GM18507 (cell line): ENCODE measurements around the gene BUD31.
"Not testable (repeated sequence)": the region's sequence is repeated elsewhere in the genome, so short reads cannot be mapped to it uniquely, and the experiment has no call there.

ENCODE experiments used
- DNase-seq: peaks from one replicate; pipeline ENCODE4 v3.0.0; 2011; ENCODE audit warnings: low read depth; ENCODE audit not compliant: insufficient read length; ENCODE audit errors: extremely low spot score
- FAIRE-seq: peaks from 2 replicates; lab custom pipeline; 2011; peaks lifted over from hg19 to GRCh38; lab: Jason Lieb, UNC

The BUD31 gene

GRCh38 chr7:99396418-99397296 is 12.1 kb upstream of the BUD31 start:
- FAIRE-seq (no peak), DNase-seq (no peak)

DNA sequence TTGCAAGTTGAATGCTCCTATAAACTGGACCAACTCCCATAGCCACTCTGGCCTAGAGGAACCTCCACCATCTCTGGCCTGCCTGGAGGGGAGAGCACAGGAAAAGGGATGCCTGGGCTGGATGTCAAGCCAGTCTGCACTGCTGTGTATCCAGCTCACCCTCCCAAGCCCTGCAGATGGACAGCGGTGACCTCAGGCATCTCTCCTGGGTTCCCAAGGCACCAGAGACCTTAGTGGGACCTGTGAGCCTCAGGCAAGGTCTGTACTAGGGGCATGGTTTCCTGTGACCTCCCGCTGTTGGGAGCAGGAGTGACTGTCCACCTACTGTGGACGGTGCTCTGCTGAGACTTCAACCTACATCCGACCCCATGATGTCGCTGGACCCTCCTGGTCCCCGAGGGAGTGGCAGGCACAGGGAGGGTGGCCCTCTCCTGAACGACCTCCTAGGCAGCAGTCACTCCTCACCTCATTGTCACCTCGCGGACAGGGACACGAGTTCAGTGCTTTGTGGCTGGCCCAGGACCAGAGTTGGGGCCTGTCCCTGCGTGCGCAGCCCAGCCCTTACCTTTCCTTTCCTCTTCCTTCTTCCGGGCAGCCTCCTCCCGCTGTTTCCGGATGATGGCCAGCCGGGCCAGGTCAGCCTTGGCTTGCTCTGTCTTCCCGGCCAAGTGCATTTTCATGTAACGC is 11.3 kb upstream of the BUD31 start:
- FAIRE-seq: no peak
- DNase-seq: no peak

DNA sequence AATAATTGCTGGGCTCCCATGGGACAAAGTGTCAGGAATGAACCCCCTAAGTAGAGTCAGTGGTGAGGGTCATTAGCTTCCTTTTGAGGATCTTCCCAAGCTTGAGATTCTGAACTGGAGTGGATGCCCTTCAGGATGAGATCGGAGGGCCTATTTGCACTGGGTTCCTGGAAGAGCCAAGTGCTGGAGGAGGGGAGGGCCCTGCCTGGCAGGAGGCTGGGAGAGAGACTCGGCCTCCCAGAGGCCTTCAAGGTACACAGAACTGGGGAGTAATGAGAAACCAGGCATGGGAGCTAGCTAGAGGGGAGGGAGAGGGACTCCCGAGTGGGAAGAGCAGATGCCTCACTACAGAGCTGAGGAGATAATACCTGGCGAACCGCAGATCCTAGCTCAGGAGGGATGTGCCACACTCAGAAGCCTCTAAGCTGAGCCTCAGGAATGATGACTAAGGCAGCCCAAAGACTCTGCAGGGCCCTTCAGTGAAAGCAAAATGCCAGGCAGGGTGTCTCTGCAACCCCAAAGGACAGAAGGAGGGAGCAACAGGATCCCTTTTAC is 9.8 kb upstream of the BUD31 start:
- FAIRE-seq: no peak
- DNase-seq: no peak

GRCh38 chr7:99399597-99399996 is 9.2 kb upstream of the BUD31 start:
- DNase-seq (no peak), FAIRE-seq (no peak)

DNA sequence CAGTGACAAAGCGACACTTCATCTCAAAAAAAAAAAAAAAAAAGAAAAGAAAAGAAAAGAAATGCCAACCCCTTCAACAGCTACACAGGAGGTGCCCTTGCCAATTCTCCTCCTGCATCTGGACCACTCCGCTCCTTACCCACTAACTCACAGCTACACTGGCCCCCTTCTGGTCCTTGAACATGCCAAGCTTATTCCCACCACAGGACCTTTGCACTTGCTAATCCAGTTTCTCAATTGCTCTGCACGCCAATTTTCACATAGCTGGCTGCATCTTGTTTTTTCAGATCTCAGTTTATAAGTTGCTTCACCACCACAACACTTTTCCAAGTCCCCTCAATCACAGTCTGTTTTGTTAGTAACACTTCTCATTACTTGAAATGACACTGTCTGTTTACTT is 5.9 kb upstream of the BUD31 start:
- FAIRE-seq (no peak), DNase-seq (no peak)

GRCh38 chr7:99403764-99404163 is 5.0 kb upstream of the BUD31 start:
- DNase-seq (no peak), FAIRE-seq (no peak)

DNA sequence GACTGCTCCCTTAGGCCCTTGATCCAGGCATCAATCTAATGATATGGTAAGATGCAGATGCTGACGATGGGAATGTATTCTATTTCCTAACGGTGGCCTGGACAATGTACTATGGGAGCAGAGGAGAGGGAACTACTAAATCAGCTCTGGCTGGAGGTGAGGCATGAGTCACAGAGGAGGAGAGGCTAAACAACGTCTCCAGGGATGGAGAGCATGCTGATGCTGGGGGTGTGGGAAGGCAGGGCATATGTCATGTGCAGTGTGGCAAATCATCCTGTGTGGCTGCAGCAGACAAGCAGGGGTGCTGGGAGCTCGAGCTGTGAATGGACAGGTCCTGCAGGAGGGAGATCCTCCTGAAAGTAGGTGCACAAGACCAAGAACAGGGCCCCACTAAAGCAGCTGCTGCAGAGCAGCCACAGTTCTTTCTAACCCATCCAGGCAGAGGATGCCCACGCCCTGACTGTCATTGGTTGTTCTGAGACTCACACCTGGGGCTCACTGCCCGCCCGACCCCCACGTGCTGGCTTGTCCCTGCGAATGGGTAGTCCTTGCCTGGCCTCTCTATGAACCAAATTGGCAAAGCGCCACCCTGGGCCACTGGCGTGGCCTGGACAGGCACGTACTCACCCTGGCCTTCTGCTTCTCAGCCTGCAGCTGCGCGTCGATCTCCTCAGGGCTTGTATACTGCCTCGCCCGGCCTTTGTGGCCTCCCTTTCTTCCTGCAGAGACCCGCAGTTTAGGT is 4.4 kb upstream of the BUD31 start:
- FAIRE-seq (no peak), DNase-seq (no peak)

DNA sequence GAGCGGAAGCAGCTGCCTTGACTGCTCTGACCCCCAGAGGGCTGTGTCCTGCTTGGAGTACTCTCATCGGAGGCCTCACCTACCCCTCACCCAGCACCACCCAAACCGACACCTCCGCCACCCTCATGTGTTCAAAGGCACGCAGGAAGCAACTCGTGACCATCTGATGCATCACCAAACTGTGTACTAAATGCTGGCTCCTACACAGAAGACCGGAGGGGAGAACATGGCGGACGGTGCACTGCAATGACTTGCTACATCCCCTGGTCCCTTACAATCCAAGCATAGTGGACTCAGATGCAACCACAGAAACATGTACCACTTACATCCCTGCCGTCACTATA is 3.8 kb upstream of the BUD31 start:
- FAIRE-seq (no peak), DNase-seq (no peak)

- DNase-seq (no peak), FAIRE-seq (no peak)
Measured at GRCh38 chr7:99406557-99406956, 2.2 kb upstream of the BUD31 start.

- no peak for DNase-seq
Measured at GRCh38 chr7:99407872-99408378, 844 bp upstream of the BUD31 start.

DNA sequence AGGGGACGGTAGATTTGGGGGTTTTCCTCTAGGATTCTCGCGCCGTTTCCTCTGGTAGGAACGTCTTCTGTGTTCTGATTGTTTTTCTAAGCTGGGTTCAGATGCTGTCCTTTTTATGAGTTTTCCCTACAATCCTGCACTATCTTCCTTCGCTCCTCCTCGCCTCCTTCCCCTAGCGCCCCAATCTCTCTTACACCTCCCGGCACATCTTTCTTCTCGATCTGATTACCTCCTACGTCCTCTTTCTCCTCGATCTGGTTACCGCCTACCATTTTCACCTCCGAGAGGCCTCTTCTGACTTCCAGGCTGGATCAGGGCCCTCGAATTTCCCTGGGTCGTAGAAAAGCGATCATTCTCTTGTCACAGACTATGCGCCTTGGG is 413 bp downstream of the BUD31 start:
- FAIRE-seq (no peak), DNase-seq (no peak)

More at GRCh38 chr7:99407872-99408378, 844 bp upstream of the BUD31 start:
- no peak for FAIRE-seq

GRCh38 chr7:99409806-99410205 is 1.0 kb downstream of the BUD31 start:
- FAIRE-seq (no peak), DNase-seq (no peak)

- DNase-seq (no peak), FAIRE-seq (no peak)
Measured at GRCh38 chr7:99410635-99411034, 1.9 kb downstream of the BUD31 start.

DNA sequence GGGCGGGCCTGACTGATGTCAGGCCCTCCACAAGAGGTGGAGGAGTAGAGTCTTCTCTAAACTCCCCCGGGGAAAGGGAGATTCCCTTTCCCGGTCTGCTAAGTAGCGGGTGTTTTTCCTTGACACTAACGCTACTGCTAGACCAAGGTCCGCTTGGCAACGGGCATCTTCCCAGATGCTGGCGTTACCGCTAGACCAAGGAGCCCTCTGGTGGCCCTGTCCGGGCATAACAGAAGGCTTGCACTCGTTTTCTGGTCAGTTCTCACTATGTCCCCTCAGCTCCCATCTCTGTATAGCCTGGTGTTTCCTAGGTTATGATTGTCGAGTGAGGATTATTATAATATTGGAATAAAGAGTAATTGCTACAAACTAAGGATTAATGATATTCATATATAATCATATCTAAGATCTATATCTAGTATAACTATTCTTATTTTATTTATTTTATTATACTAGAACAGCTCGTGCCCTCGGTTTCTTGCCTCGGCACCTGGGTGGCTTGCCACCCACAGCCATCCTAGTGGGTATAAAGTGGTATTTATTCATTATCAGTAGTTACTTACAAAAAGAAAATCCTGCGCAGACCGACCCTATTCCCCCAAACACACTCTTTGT is 6.9 kb downstream of the BUD31 start:
- not testable (repeated sequence) for FAIRE-seq

GRCh38 chr7:99418260-99418659 is 9.5 kb downstream of the BUD31 start:
- no peak for FAIRE-seq
- no peak for DNase-seq

More for the DNA sequence above, 6.9 kb downstream of the BUD31 start:
- DNase-seq: not testable (repeated sequence)

GRCh38 chr7:99419323-99420021 is 10.7 kb downstream of the BUD31 start:
- FAIRE-seq (no peak), DNase-seq (no peak)

GRCh38 chr7:99420213-99420612 is 11.4 kb downstream of the BUD31 start:
- no peak for DNase-seq
- no peak for FAIRE-seq

DNA sequence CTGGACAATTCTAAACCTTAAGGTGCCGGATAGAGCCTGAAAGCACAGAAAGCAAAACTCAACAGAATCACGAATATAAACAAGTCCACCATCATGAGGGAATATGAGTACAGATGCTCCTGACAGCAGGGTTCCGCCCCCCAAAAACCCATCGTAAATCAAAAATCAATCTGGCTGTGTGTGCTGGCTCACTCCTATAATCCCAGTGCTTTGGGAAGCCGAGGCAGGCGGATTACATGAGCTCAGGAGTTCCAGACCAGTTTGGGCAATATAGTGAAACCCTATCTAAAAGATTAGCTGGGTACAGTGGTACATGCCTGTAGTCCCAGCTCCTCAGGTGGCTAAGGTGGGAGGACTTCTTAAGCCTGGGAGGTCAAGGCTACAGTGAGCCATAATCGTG is 12.2 kb downstream of the BUD31 start:
- no peak for FAIRE-seq

GRCh38 chr7:99422186-99422585 is 13.4 kb downstream of the BUD31 start:
- DNase-seq (no peak), FAIRE-seq (no peak)

More for the DNA sequence above, 12.2 kb downstream of the BUD31 start:
- no peak for DNase-seq
